ENCODE measurements around the gene ARHGAP12.
"Not testable (repeated sequence)": the region's sequence is repeated elsewhere in the genome, so short reads cannot be mapped to it uniquely, and the experiment has no call there.

The ARHGAP12 gene

GRCh38 chr10:31923389-31923788 lies 5.2 kb downstream of the ARHGAP12 start:
- no peak for DNase-seq

- DNase-seq, result no peak
Measured at GRCh38 chr10:31921031-31921430, 7.6 kb downstream of the ARHGAP12 start.

- DNase-seq, result no peak
Measured at GRCh38 chr10:31920538-31920937, 8.1 kb downstream of the ARHGAP12 start.

- no peak for DNase-seq
Measured at GRCh38 chr10:31918671-31919409, 9.8 kb downstream of the ARHGAP12 start.

DNA sequence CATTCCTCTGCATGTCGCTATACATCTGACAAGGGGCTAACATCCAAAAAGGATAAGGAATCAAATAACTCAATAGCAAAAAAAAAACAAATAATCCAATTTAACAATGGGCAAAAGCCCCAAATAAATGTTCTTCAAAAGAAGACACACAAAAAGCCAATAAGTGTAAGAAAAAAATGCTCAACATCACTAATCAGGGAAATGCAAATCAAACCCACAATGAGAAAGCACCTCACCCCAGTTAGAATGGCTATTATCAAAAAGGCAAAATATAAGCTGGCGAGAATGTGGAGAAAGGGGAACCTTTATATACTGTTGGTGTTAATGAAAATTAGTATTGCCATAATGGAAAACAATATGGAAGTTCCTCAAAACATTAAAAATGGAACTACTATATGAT lies 14.3 kb downstream of the ARHGAP12 start:
- DNase-seq, result no peak

DNA sequence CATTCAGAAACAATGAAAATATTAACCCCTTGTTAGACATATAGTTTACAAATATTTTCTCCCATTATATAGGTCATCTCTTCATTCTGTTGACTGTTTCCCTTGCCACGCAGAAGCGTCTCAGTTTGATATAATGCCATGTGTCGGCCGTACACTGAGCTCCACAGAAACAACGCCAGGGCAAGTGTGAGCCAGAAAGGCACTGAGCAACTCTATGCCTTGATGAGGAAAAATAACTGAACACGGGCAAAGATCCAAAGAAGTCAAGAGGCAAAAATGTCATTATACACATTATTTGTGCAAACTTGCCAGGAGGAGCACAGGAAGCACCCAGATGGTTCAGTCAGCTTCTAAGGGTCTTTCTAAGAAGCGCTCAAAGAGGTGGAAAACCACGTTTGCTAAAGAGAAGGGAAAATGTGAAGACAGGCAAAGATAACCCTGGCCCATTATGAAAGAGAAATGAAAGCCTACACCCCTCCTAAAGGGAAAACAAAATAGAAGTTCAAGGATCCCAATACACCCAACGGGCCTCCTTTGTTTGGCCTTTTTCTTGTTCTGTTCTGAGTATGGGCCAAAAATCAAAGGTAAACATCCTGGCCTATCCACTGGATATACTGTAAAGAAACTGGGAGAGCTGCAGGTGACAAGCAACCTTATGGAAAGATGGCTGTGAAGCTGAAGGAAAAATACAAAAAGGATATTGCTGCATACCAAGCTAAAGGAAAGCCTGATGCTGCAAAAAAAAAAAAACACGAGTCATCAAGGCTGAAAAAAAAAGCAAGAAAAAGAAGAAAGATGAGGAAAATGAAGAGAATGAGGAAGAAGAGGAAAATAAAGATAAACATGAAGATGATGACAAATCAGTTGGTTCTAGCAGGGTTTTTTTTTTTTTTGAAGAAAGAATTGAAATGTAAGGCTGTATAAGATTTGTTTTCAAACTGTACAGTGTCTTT lies 15.5 kb downstream of the ARHGAP12 start:
- DNase-seq, result no peak

- DNase-seq, result no peak
Measured at GRCh38 chr10:31912289-31912688, 16.3 kb downstream of the ARHGAP12 start.

DNA sequence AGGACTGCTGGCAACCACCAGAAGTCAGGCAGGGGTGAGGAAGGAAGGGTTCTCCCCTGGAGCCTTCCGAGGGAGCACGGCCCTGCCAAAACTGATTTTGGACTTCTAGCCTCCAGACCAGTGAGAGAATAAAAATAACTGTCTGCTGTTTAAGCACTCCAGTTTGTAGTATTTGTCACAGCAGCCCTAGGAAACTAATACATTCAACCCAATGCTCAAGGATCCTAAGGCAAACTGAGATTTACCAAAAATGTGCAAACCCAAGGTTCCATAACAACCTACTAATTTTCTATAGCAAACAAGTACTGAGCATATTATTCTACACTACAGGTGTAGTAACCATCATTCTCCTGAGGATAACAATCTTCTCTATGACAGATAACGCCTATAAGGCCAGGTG lies 18.6 kb downstream of the ARHGAP12 start:
- DNase-seq, result no peak

DNA sequence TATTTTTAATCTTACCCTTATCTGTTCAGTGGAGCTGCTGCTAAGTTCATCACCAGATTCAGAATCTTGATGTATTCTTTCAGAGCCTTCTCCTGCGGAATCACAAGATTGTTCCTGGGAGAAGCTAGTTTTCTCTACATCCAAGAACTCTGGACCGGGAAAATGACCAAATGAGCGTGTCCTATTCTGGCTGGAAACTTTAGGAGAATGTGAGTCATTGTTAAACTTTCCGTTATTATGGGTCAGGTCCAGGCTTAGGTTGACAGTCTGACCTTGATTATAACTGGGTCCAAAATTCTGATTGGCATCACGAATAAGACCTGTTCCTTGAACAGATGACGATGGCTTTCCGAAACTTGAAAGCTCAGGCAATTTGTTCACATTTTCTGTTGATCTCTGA lies 20.5 kb downstream of the ARHGAP12 start:
- no peak for DNase-seq

DNA sequence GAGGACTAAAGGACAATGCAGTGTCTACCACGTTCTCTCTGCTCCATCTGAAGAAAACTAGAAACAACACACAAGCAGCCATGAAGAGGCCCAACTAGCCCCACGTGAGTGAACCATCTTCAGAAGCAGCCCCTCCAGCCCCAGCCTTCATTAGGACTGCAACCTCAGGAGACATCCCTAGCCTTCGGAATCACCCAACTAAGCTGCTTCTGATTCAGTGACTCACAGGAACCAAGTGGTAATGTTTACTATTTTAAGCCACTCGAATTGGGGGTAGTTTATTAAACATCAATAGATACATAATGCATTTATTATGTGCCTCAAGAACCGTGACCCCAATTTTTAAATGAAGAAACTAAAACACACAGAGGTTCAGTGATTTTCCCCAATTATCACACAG lies 22.6 kb downstream of the ARHGAP12 start:
- DNase-seq, result no peak

DNA sequence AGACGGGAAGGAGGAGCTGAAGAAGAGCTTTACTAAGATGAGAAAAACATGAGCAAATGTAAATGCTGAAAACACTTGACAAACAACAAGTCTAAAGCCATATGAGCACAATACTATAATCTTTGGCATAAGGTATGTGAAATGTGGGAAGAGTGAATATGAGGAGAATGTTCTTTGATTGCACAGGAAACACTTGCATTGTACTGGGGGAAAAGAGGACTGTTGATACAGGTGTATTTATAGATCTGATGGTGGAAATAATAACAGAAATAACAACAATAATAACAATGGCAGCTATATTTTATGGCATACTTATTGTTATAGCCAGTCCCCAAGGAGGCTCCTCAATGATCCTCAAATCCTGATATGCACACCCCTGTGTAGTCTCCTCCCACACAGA lies 23.0 kb downstream of the ARHGAP12 start:
- no peak for DNase-seq

GRCh38 chr10:31902625-31903024 lies 26.0 kb downstream of the ARHGAP12 start:
- no peak for DNase-seq

DNA sequence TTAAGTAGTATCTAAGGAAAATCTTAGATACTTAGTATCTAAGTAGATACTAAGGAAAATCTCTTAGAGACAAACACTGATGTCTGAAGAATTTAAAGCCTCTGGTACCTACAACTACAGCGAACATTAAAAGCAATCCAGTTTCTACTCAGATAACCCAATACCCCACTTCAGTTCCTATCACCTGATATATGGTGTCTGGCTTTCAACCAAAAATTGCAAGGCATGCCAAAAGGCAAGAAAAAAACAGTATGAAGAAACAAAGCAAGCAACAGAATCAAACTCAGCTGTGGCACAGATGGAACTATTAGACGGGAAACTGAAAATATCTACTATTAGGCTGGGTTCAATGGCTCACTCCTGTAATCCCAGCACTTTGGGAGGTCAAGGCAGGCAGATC lies 31.1 kb downstream of the ARHGAP12 start:
- no peak for DNase-seq

DNA sequence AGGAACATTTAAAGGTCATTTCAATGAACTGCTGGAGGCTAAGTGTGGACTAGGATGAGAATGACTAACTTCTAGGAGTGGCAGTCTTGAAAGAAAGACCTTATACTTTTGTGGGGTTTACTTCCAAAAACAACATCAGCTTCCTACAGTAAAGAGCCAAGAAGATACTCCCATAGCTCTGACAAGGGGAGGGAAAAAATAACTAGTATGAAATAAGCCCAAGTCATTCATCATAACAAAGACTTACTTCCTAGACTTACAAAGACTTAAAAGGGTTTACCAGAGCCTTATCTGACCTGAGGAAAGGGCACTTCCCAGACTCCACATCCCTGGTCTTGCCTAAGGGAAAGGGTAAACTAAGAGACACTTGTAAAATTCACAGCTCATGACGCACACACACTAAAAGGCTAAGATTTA lies 31.7 kb downstream of the ARHGAP12 start:
- no peak for DNase-seq

DNA sequence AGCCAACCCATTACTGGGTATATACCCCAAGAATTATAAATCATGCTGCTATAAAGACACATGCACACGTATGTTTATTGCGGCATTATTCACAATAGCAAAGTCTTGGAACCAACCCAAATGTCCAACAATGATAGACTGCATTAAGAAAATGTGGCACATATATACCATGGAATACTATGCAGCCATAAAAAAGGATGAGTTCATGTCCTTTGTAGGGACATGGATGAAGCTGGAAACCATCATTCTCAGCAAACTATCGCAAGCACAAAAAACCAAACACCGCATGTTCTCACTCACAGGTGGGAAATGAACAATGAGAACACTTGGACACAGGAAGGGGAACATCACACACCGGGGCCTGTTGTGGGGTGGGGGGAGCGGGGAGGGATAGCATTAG lies 32.9 kb downstream of the ARHGAP12 start:
- DNase-seq, result not testable (repeated sequence)

DNA sequence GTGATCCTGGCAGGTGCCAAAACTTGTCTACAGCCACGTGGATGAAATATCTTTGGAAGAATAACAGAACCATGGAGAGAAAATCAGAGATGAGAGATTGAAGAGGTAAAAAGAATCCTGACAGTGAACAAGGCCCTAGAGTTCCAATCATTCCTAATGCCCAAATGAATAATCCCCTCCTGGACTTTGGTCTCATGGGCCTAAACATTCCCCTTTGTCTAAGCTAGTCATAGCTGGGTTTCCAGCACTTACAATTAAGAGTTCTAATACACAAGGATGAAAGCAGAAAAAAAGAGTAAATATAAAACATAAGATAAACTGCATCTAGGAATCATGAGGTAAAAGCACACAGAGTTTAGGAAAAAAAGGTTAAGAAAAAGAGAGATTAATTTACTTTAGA lies 40.2 kb downstream of the ARHGAP12 start:
- no peak for DNase-seq

GRCh38 chr10:31887850-31888249 lies 40.8 kb downstream of the ARHGAP12 start:
- no peak for DNase-seq

DNA sequence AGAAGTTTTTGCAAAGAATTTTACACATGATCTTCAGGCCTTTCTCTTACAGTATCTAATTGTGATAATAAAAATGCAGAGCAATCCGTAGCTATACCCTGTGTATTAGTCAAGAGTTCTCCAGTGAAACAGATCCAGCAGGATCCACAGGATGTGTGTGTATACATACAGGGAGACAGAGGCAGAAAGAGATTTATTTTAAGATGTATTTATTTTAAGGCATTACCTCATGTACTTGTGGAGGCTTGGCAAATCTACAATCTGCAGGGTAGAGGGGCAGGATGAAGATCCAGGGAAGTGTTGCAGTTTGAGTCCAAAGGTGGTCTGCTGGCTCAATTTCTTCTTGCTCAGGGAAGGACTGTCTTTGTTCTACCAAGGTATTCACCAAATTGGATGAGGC lies 41.7 kb downstream of the ARHGAP12 start:
- no peak for DNase-seq

GRCh38 chr10:31885971-31886370 lies 42.7 kb downstream of the ARHGAP12 start:
- DNase-seq, result no peak

DNA sequence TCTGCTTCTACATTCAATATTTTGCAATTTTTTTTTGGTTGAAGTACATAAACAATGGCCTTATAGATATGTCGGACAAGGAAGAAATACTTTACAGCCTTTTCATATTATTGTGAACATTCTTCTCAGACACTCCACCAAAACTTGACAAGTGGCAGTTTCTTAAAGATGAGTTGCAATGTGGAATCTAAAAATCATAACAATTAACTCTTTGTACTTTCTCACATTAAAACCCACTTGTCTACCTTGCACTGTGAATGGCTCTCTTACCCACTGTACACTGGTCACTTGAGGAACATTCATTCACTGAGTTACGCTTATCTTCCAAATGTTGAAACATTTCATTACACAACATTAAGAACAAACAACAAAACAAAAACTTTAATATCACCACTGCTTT lies 44.2 kb downstream of the ARHGAP12 start:
- DNase-seq, result no peak

DNA sequence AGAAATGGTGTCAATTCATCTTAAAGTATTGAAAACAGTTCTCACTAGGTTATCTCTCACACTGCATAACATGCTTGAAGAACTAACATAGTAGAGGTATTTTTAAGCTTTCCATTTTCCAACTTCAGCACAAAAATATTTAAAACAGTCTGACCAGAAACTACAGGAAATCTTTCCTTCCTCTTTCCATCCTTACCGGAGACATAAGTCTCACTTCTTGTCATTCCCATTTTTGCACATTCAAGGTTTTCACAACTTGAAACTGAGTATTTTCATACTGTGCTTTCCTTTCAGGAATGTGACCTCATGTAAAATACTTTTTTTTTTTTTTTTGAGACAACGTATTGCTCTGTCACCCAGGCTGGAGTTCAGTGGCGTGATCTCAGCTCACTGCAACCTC lies 45.2 kb downstream of the ARHGAP12 start:
- DNase-seq, result no peak

GRCh38 chr10:31878486-31878885 lies 50.1 kb downstream of the ARHGAP12 start:
- no peak for DNase-seq

DNA sequence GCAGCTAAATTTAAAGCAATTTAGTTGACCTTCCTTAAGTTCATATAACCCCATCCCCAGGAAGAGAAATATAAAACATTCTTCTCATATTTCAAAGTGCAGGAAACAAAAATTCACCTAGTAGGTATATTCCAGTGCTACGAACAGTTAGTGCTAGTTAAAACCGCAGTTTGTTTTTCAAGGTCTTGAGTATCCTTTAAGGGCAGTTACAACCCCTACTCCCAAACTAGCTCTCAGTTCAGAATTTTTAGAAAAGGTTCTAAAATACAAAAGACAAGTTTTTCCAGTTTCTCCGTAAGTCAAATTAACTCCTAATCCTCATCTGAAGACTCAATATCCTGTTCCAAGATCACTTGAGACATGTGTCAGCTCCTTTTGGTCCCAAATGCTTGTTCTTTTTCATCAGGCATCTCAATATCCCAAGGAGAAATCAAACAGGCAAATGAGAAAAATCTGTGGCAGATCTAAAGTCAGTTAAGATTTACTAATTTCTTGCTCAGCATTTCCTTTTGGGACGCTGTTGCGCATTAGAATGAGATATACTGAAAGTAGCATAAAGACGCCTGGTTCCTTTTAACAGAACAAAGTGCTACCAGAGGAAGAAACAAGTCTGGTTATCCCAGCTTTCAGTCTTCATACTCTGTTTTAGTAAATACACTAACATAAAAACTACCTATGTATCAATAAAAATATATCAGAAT lies 51.8 kb downstream of the ARHGAP12 start:
- DNase-seq, result no peak

- DNase-seq, result no peak
Measured at GRCh38 chr10:31875608-31876007, 53.0 kb downstream of the ARHGAP12 start.
